ENCODE results near the gene NOVA1. TPM values are rescaled to one million over a fixed set of nuclear protein-coding genes. Genes with fewer than 3 reads are reported as not detected.

Gene NOVA1
- polyA plus RNA-seq, 3 donors: 0.01 TPM; not detected in 2

- no peak for TF ChIP-seq CTCF (IDR thresholded peaks at IDR 0.05)
- no peaks in the 10 kb centered on the region for H3K27me3 Mint-ChIP-seq (ENCODE audit: low read depth in 3 of 3)
- Histone ChIP-seq H3K79me2 (ENCODE audit: insufficient read depth, low read length) (no peaks in the 10 kb centered on the region), H3K4me3 (replicated peaks in 1 of 3; ENCODE audit: low read depth in 2 of 3, low read length in 3 of 3) (no peak overlapping the region), H3K27me3 (ENCODE audit: control insufficient read depth in 2 of 2, insufficient read depth in 2 of 2, low read length in 2 of 2) (no peaks in the 10 kb centered on the region), H2AFZ (ENCODE audit: insufficient read depth, low read depth, low read length, poor library complexity, severe bottlenecking) (no peak overlapping the region), H3K9me3 (replicated peaks in 1 of 2; ENCODE audit: control insufficient read depth in 1 of 2, insufficient read depth in 1 of 2, low read length in 2 of 2) (no peaks in the 10 kb centered on the region), H3K27ac (ENCODE audit: low read depth in 1 of 2, low read length in 2 of 2) (no peak overlapping the region), H3K36me3 (replicated peaks in 1 of 2; ENCODE audit: control insufficient read depth in 1 of 2, insufficient read depth in 2 of 2, low read length in 2 of 2) (no peaks in the 10 kb centered on the region), H3K4me2 (replicated peaks; ENCODE audit: extremely low read depth, low read length, poor library complexity, severe bottlenecking) (no peak overlapping the region), H3K9ac (ENCODE audit: insufficient read depth, low read length, poor library complexity, severe bottlenecking) (no peak overlapping the region), H4K20me1 (ENCODE audit: insufficient read depth, low read length) (no peaks in the 10 kb centered on the region), H3K4me1 (ENCODE audit: control insufficient read depth in 1 of 2, insufficient read depth in 2 of 2, low read length in 2 of 2) (no peaks in the 10 kb centered on the region)
- H3K27ac Mint-ChIP-seq: no peak overlapping the region
- H3K4me1 Mint-ChIP-seq: no peaks in the 10 kb centered on the region
- intact Hi-C loops (cut with micrococcal nuclease): no loop called here
- H3K9me3 Mint-ChIP-seq: no peaks in the 10 kb centered on the region
- DNase-seq: no peak
- H3K36me3 Mint-ChIP-seq: no peaks in the 10 kb centered on the region
- H3K4me3 Mint-ChIP-seq: no peak overlapping the region
Measured at GRCh38 chr14:26429205-26429604, 168.6 kb downstream of the NOVA1 start.

DNA sequence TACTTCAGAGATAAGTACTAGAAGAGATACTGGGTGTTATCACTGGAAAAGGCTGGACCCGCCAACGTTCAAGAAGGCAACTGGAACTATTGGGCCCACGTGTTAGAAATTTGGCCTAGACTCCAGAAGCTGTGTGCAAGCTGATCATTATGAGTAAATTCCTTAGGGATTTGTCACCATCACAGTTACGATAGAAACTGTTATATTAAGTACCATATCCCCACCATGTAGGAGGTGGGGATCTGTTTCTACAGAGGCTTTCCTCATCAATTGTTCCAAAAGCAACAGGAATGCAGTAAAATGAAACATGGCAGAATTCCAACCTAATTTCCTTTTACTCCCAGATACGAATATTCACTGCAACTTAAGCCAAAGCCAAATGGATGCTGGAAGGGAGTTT lies 170.7 kb downstream of the NOVA1 start:
- no peak overlapping the region for H3K4me2 ChIP-seq (replicated peaks; ENCODE audit: extremely low read depth, low read length, poor library complexity, severe bottlenecking)
- no peak overlapping the region for H3K4me3 ChIP-seq (replicated peaks in 1 of 3; ENCODE audit: low read depth in 2 of 3, low read length in 3 of 3)
- H3K27ac ChIP-seq (ENCODE audit: low read depth in 1 of 2, low read length in 2 of 2): no peak overlapping the region
- Mint-ChIP-seq H3K9me3 (no peaks in the 10 kb centered on the region), H3K4me1 (no peaks in the 10 kb centered on the region), H3K27me3 (ENCODE audit: low read depth in 3 of 3) (no peaks in the 10 kb centered on the region), H3K36me3 (no peaks in the 10 kb centered on the region), H3K4me3 (no peak overlapping the region), H3K27ac (no peak overlapping the region)
- WGBS (ENCODE audit: insufficient coverage): no CpG with 5 or more reads among the region's 5 CpGs
- DNase-seq: no peak
- H3K9me3 ChIP-seq (replicated peaks in 1 of 2; ENCODE audit: control insufficient read depth in 1 of 2, insufficient read depth in 1 of 2, low read length in 2 of 2): no peaks in the 10 kb centered on the region
- TF ChIP-seq CTCF (IDR thresholded peaks at IDR 0.05): no peak
- H3K36me3 ChIP-seq (replicated peaks in 1 of 2; ENCODE audit: control insufficient read depth in 1 of 2, insufficient read depth in 2 of 2, low read length in 2 of 2): no peaks in the 10 kb centered on the region
- H3K79me2 ChIP-seq (ENCODE audit: insufficient read depth, low read length): no peaks in the 10 kb centered on the region
- H4K20me1 ChIP-seq (ENCODE audit: insufficient read depth, low read length): no peaks in the 10 kb centered on the region
- no peak overlapping the region for H3K9ac ChIP-seq (ENCODE audit: insufficient read depth, low read length, poor library complexity, severe bottlenecking)
- H3K27me3 ChIP-seq (ENCODE audit: control insufficient read depth in 2 of 2, insufficient read depth in 2 of 2, low read length in 2 of 2): no peaks in the 10 kb centered on the region
- H2AFZ ChIP-seq (ENCODE audit: insufficient read depth, low read depth, low read length, poor library complexity, severe bottlenecking): no peak overlapping the region
- intact Hi-C loops (cut with micrococcal nuclease): no loop called here
- H3K4me1 ChIP-seq (ENCODE audit: control insufficient read depth in 1 of 2, insufficient read depth in 2 of 2, low read length in 2 of 2): no peaks in the 10 kb centered on the region

Measured in CD14-positive monocyte (primary cell).